ENCODE data around the gene CNPY1.

CNPY1 gene

GRCh38 chr7:155550916-155551315 is 4.6 kb upstream of the CNPY1 start:
- TF ChIP-seq FOXP2 (optimal IDR thresholded peaks at IDR 0.05; ENCODE audit: borderline replicate concordance, extremely low read depth, extremely low read length, insufficient read depth), result no peak
- no peak for TF ChIP-seq SIN3A (IDR thresholded peaks at IDR 0.05; ENCODE audit: borderline replicate concordance, insufficient read depth, low read length)
- TF ChIP-seq REST (IDR thresholded peaks at IDR 0.05; ENCODE audit: insufficient read depth in 1 of 2, low read depth in 2 of 2, low read length in 2 of 2), result no peak
- TF ChIP-seq POLR2AphosphoS5 (IDR thresholded peaks at IDR 0.05; ENCODE audit: low read depth, low read length), result no peak
- no peak for TF ChIP-seq TAF1 (IDR thresholded peaks at IDR 0.05; ENCODE audit: borderline replicate concordance, insufficient read depth, low read length)

- TF ChIP-seq REST (IDR thresholded peaks at IDR 0.05; ENCODE audit: insufficient read depth in 1 of 2, low read depth in 2 of 2, low read length in 2 of 2) (no peak), POLR2AphosphoS5 (IDR thresholded peaks at IDR 0.05; ENCODE audit: low read depth, low read length) (no peak), TAF1 (IDR thresholded peaks at IDR 0.05; ENCODE audit: borderline replicate concordance, insufficient read depth, low read length) (no peak), SIN3A (IDR thresholded peaks at IDR 0.05; ENCODE audit: borderline replicate concordance, insufficient read depth, low read length) (no peak), FOXP2 (optimal IDR thresholded peaks at IDR 0.05; ENCODE audit: borderline replicate concordance, extremely low read depth, extremely low read length, insufficient read depth) (no peak)
These were observed 2.9 kb upstream of the CNPY1 start for GRCh38 chr7:155549226-155549625.

- TF ChIP-seq POLR2AphosphoS5 (IDR thresholded peaks at IDR 0.05; ENCODE audit: low read depth, low read length), result no peak
- TF ChIP-seq REST (IDR thresholded peaks at IDR 0.05; ENCODE audit: insufficient read depth in 1 of 2, low read depth in 2 of 2, low read length in 2 of 2), result no peak
- no peak for TF ChIP-seq SIN3A (IDR thresholded peaks at IDR 0.05; ENCODE audit: borderline replicate concordance, insufficient read depth, low read length)
- TF ChIP-seq FOXP2 (optimal IDR thresholded peaks at IDR 0.05; ENCODE audit: borderline replicate concordance, extremely low read depth, extremely low read length, insufficient read depth), result no peak
- TF ChIP-seq TAF1 (IDR thresholded peaks at IDR 0.05; ENCODE audit: borderline replicate concordance, insufficient read depth, low read length), result no peak
These were observed 917 bp upstream of the CNPY1 start for GRCh38 chr7:155547161-155547791.

- TF ChIP-seq REST (IDR thresholded peaks at IDR 0.05; ENCODE audit: insufficient read depth in 1 of 2, low read depth in 2 of 2, low read length in 2 of 2) (no peak), TAF1 (IDR thresholded peaks at IDR 0.05; ENCODE audit: borderline replicate concordance, insufficient read depth, low read length) (no peak), FOXP2 (optimal IDR thresholded peaks at IDR 0.05; ENCODE audit: borderline replicate concordance, extremely low read depth, extremely low read length, insufficient read depth) (no peak), SIN3A (IDR thresholded peaks at IDR 0.05; ENCODE audit: borderline replicate concordance, insufficient read depth, low read length) (no peak), POLR2AphosphoS5 (IDR thresholded peaks at IDR 0.05; ENCODE audit: low read depth, low read length) (no peak)
These were observed 1.0 kb downstream of the CNPY1 start for GRCh38 chr7:155545348-155545747.
